Colonic mucosa (tissue), 4 donors: Measurements from ENCODE around the gene MSI2. TPM values are rescaled to one million over a fixed set of nuclear protein-coding genes. Genes with fewer than 3 reads are reported as not detected.
A peak's percentile ranks its signal among the peaks of the same experiment; 100 is the strongest.

Experiments
- DNase-seq: peaks from one replicate; pipeline ENCODE4 v3.0.0-alpha.2; 2020
- H3K27ac ChIP-seq: fragments of 200-600 bp; one replicate; pipeline ENCODE4 v1.8.0; 2021
- H3K27me3 ChIP-seq: fragments of 200-600 bp; one replicate; pipeline ENCODE4 v1.8.0; 2021
- H3K36me3 ChIP-seq: fragments of 200-600 bp; one replicate; pipeline ENCODE4 v1.8.0; 2021
- H3K4me1 ChIP-seq: fragments of 200-600 bp; one replicate; pipeline ENCODE4 v1.8.0; 2021; ENCODE audit warnings: mild to moderate bottlenecking
- H3K4me3 ChIP-seq: fragments of 200-600 bp; one replicate; pipeline ENCODE4 v1.8.0; 2021
- H3K9ac ChIP-seq, 2 donors: one replicate each; pipeline ENCODE4 v1.7.0; 2013; ENCODE audit warnings: control low read depth in 2 of 2, low read depth in 2 of 2, low read length in 2 of 2
- H3K9me3 ChIP-seq: fragments of 200-600 bp; one replicate; pipeline ENCODE4 v1.8.0; 2021
- CTCF ChIP-seq: fragments of 200-600 bp; IDR thresholded peaks from one replicate; pipeline ENCODE4 v1.8.0; 2022; ENCODE audit warnings: antibody characterized with exemption, mild to moderate bottlenecking
- intact Hi-C: fragments of 100-400 bp; cut with DNase I; formaldehyde crosslinking; loops from one replicate; pipeline ENCODE4 v1.14.1; 2022
- total RNA-seq, 2 donors: library from RNA; stranded (reverse); fragmentation: NEBNext Ultra II Directional in 1 of 2; extraction: Animal tissue kit (Norgen Biotek cat#: 25700) in 1 of 2; gene quantifications; one replicate each; pipeline ENCODE4 v1.2.1, GENCODE V29; 2021
- donor health status: healthy.
- donor health status: DM: no; HTN: no; CAD: no.
- donor health status: DM: no; HTN: no; CAD: no.

Gene MSI2
- total RNA-seq, 2 donors from 2014 or later, result 61.6 to 75.4 TPM

- TF ChIP-seq CTCF, result no peak
- Histone ChIP-seq H3K9me3 (no peaks in the 10 kb centered on the region), H3K27me3 (no peaks in the 10 kb centered on the region), H3K9ac (no peak overlapping the region), H3K36me3 (no peaks in the 10 kb centered on the region), H3K4me3 (no peak overlapping the region), H3K4me1 (peaks cover 8% of the 10 kb centered on the region), H3K27ac (no peak overlapping the region)
- intact Hi-C loops, result no loop called here
- no peak for DNase-seq
Measured at GRCh38 chr17:57418463-57419246, 162.3 kb downstream of the MSI2 start.

GRCh38 chr17:57419940-57420550 is 163.7 kb downstream of the MSI2 start:
- intact Hi-C loops, result no loop called here

GRCh38 chr17:57420734-57421717 is 164.7 kb downstream of the MSI2 start:
- peaks cover 18% of the 10 kb centered on the region for H3K4me1 ChIP-seq
- no peaks in the 10 kb centered on the region for H3K9me3 ChIP-seq
- no peaks in the 10 kb centered on the region for H3K27me3 ChIP-seq
- DNase-seq, result peak; percentile 71
- H3K9ac ChIP-seq, result peak overlapping the region in 1 of 2 donors; percentile 9
- intact Hi-C loops, result no loop called here
- no peak for TF ChIP-seq CTCF
- peak overlapping the region; percentile 83 for H3K27ac ChIP-seq
- H3K4me3 ChIP-seq, result no peak overlapping the region
- H3K36me3 ChIP-seq, result no peaks in the 10 kb centered on the region

More at GRCh38 chr17:57419940-57420550, 163.7 kb downstream of the MSI2 start:
- H3K27ac ChIP-seq, result no peak overlapping the region
- peaks cover 14% of the 10 kb centered on the region for H3K4me1 ChIP-seq
- H3K4me3 ChIP-seq, result no peak overlapping the region
- H3K9me3 ChIP-seq, result no peaks in the 10 kb centered on the region
- H3K27me3 ChIP-seq, result no peaks in the 10 kb centered on the region
- H3K36me3 ChIP-seq, result no peaks in the 10 kb centered on the region
- DNase-seq, result no peak
- H3K9ac ChIP-seq, result no peak overlapping the region
- TF ChIP-seq CTCF, result no peak

GRCh38 chr17:57422574-57423164 is 166.3 kb downstream of the MSI2 start:
- H3K9ac ChIP-seq, result no peak overlapping the region
- H3K4me1 ChIP-seq, result peaks cover 21% of the 10 kb centered on the region
- DNase-seq, result no peak

More at GRCh38 chr17:57422574-57423164, 166.3 kb downstream of the MSI2 start:
- Histone ChIP-seq H3K4me3 (no peak overlapping the region), H3K36me3 (no peaks in the 10 kb centered on the region), H3K27ac (no peak overlapping the region), H3K9me3 (no peaks in the 10 kb centered on the region), H3K27me3 (no peaks in the 10 kb centered on the region)
- TF ChIP-seq CTCF, result no peak
- intact Hi-C loops, result no loop called here
